ENCODE results near the gene CDC42SE2. TPM values are rescaled to one million over a fixed set of nuclear protein-coding genes. Genes with fewer than 3 reads are reported as not detected.

The CDC42SE2 gene
- polyA plus RNA-seq, 3 donors = 34.4 to 135 (median 92.6) TPM

GRCh38 chr5:131302506-131302905 is 38.7 kb downstream of the CDC42SE2 start:
- Mint-ChIP-seq H3K27me3 (ENCODE audit: low read depth in 3 of 3) (no peaks in the 10 kb centered on the region), H3K9me3 (peaks cover 0 to under 1% (median 0%) of the 10 kb centered on the region in 7 donors), H3K27ac (peak overlapping the region in 5 of 7 donors; percentile 5 to 57 (median 39)), H3K4me1 (peaks cover 43% of the 10 kb centered on the region), H3K36me3 (peaks cover 3 to 5% of the 10 kb centered on the region in 2 donors), H3K4me3 (no peak overlapping the region)
- H3K4me2 ChIP-seq (replicated peaks; ENCODE audit: extremely low read depth, low read length, poor library complexity, severe bottlenecking) = no peak overlapping the region
- H3K4me3 ChIP-seq (replicated peaks in 1 of 3; ENCODE audit: low read depth in 2 of 3, low read length in 3 of 3) = no peak overlapping the region
- H3K9ac ChIP-seq (ENCODE audit: insufficient read depth, low read length, poor library complexity, severe bottlenecking) = no peak overlapping the region
- intact Hi-C loops (cut with micrococcal nuclease) = no loop called here
- no peaks in the 10 kb centered on the region for H3K36me3 ChIP-seq (replicated peaks in 1 of 2; ENCODE audit: control insufficient read depth in 1 of 2, insufficient read depth in 2 of 2, low read length in 2 of 2)
- peaks cover 95% of the 10 kb centered on the region for H4K20me1 ChIP-seq (ENCODE audit: insufficient read depth, low read length)
- H3K4me1 ChIP-seq (ENCODE audit: control insufficient read depth in 1 of 2, insufficient read depth in 2 of 2, low read length in 2 of 2) = peaks cover 8 to 9% of the 10 kb centered on the region in 2 donors
- peak overlapping the region in 1 of 2 donors; percentile 38 for H3K27ac ChIP-seq (ENCODE audit: low read depth in 1 of 2, low read length in 2 of 2)
- peaks cover 93% of the 10 kb centered on the region for H3K79me2 ChIP-seq (ENCODE audit: insufficient read depth, low read length)
- H2AFZ ChIP-seq (ENCODE audit: insufficient read depth, low read depth, low read length, poor library complexity, severe bottlenecking) = no peak overlapping the region
- H3K27me3 ChIP-seq (ENCODE audit: control insufficient read depth in 2 of 2, insufficient read depth in 2 of 2, low read length in 2 of 2) = no peaks in the 10 kb centered on the region
- no peak for DNase-seq
- TF ChIP-seq CTCF (IDR thresholded peaks at IDR 0.05) = no peak
- H3K9me3 ChIP-seq (replicated peaks in 1 of 2; ENCODE audit: control insufficient read depth in 1 of 2, insufficient read depth in 1 of 2, low read length in 2 of 2) = no peaks in the 10 kb centered on the region
- WGBS (ENCODE audit: insufficient coverage) = no CpG with 5 or more reads among the region's 6 CpGs

GRCh38 chr5:131303537-131303936 is 39.7 kb downstream of the CDC42SE2 start:
- peaks cover 3 to 5% of the 10 kb centered on the region in 2 donors for H3K36me3 Mint-ChIP-seq
- DNase-seq = no peak
- TF ChIP-seq CTCF (IDR thresholded peaks at IDR 0.05) = no peak
- no peaks in the 10 kb centered on the region for H3K27me3 Mint-ChIP-seq (ENCODE audit: low read depth in 3 of 3)
- no peaks in the 10 kb centered on the region for H3K9me3 ChIP-seq (replicated peaks in 1 of 2; ENCODE audit: control insufficient read depth in 1 of 2, insufficient read depth in 1 of 2, low read length in 2 of 2)
- H3K27ac ChIP-seq (ENCODE audit: low read depth in 1 of 2, low read length in 2 of 2) = peak overlapping the region in 1 of 2 donors; percentile 36
- peak overlapping the region in 2 of 7 donors; percentile 22 to 68 for H3K27ac Mint-ChIP-seq
- no peak overlapping the region for H3K4me2 ChIP-seq (replicated peaks; ENCODE audit: extremely low read depth, low read length, poor library complexity, severe bottlenecking)
- peaks cover 88% of the 10 kb centered on the region for H3K79me2 ChIP-seq (ENCODE audit: insufficient read depth, low read length)
- peaks cover 85% of the 10 kb centered on the region for H4K20me1 ChIP-seq (ENCODE audit: insufficient read depth, low read length)
- no peak overlapping the region for H3K4me3 ChIP-seq (replicated peaks in 1 of 3; ENCODE audit: low read depth in 2 of 3, low read length in 3 of 3)
- intact Hi-C loops (cut with micrococcal nuclease) = no loop called here
- H3K4me1 Mint-ChIP-seq = peaks cover 41% of the 10 kb centered on the region
- no peaks in the 10 kb centered on the region for H3K4me1 ChIP-seq (ENCODE audit: control insufficient read depth in 1 of 2, insufficient read depth in 2 of 2, low read length in 2 of 2)
- no peaks in the 10 kb centered on the region for H3K27me3 ChIP-seq (ENCODE audit: control insufficient read depth in 2 of 2, insufficient read depth in 2 of 2, low read length in 2 of 2)
- H2AFZ ChIP-seq (ENCODE audit: insufficient read depth, low read depth, low read length, poor library complexity, severe bottlenecking) = no peak overlapping the region
- no peak overlapping the region for H3K4me3 Mint-ChIP-seq
- H3K9me3 Mint-ChIP-seq = peaks cover 0 to 5% (median 0%) of the 10 kb centered on the region in 7 donors
- H3K9ac ChIP-seq (ENCODE audit: insufficient read depth, low read length, poor library complexity, severe bottlenecking) = no peak overlapping the region
- H3K36me3 ChIP-seq (replicated peaks in 1 of 2; ENCODE audit: control insufficient read depth in 1 of 2, insufficient read depth in 2 of 2, low read length in 2 of 2) = no peaks in the 10 kb centered on the region
- no CpG with 5 or more reads among the region's 1 CpG for WGBS (ENCODE audit: insufficient coverage)
